Heart left ventricle (tissue), 16 donors: ENCODE data around the gene SPEF1. TPM values are rescaled to one million over a fixed set of nuclear protein-coding genes. Genes with fewer than 3 reads are reported as not detected.

ENCODE experiments used
- ATAC-seq, 4 donors: fragments of 200-7000 bp; cut with Tn5 transposase; one replicate each; pipeline ENCODE4 v1.9.1; 2020 to 2022; ENCODE audit warnings: moderate library complexity in 4 of 4, mild to moderate bottlenecking in 3 of 4, moderate number of reproducible peaks in 1 of 4
- DNase-seq, 5 donors: peaks; one replicate each; pipeline ENCODE4 v3.0.0-alpha.2; 2020
- H3K27ac ChIP-seq, 12 donors: fragments of 200-600 bp; sonication (generic) in 4 of 12; one replicate each; pipeline versions ENCODE4 v1.5.0 to v1.8.0; 2016 to 2022; ENCODE audit warnings: mild to moderate bottlenecking in 2 of 12
- H3K27me3 ChIP-seq, 9 donors: fragments of 200-600 bp; sonication (generic) in 2 of 9; one replicate each; pipeline versions ENCODE4 v1.5.1 to v1.8.0; 2016 to 2022; ENCODE audit warnings: mild to moderate bottlenecking in 3 of 9
- H3K36me3 ChIP-seq, 9 donors: fragments of 200-600 bp; sonication (generic) in 2 of 9; one replicate each; pipeline versions ENCODE4 v1.5.0 to v1.8.0; 2018 to 2022; ENCODE audit warnings: mild to moderate bottlenecking in 2 of 9
- H3K4me1 ChIP-seq, 12 donors: fragments of 200-600 bp; sonication (generic) in 4 of 12; one replicate each; pipeline versions ENCODE4 v1.5.0 to v1.8.0; 2016 to 2022; ENCODE audit warnings: mild to moderate bottlenecking in 3 of 12
- H3K4me3 ChIP-seq, 12 donors: fragments of 200-600 bp; sonication (generic) in 4 of 12; one replicate each; pipeline versions ENCODE4 v1.5.0 to v1.8.0; 2017 to 2022; ENCODE audit warnings: mild to moderate bottlenecking in 9 of 12, moderate library complexity in 4 of 12
- H3K9me3 ChIP-seq, 12 donors: fragments of 200-600 bp; sonication (generic) in 4 of 12; one replicate each; pipeline versions ENCODE4 v1.5.0 to v1.8.0; 2016 to 2022; ENCODE audit warnings: mild to moderate bottlenecking in 1 of 12
- CTCF ChIP-seq, 12 donors: fragments of 200-600 bp; sonication (generic) in 4 of 12; IDR thresholded peaks; one replicate each; pipeline versions ENCODE4 v1.5.0 to v1.8.0; 2018 to 2022; ENCODE audit warnings: antibody characterized with exemption in 12 of 12, mild to moderate bottlenecking in 5 of 12
- POLR2A ChIP-seq, 2 donors: fragments of 450-650 bp; IDR thresholded peaks; one replicate each; pipeline ENCODE4 v1.6.1; 2017; ENCODE audit warnings: antibody characterized with exemption in 2 of 2, mild to moderate bottlenecking in 2 of 2, moderate library complexity in 2 of 2
- WGBS, 4 donors: extraction: QIAGEN DNeasy Blood & Tissue Kit in 2 of 4; methylation state at CpG; one replicate each; pipeline versions ENCODE4 v1.1.5 to v1.1.7; 2013 to 2018; 5-methylcytosine and 5-hydroxymethylcytosine counted together
- intact Hi-C, 10 donors: fragments of 100-400 bp; cut with DNase I; formaldehyde crosslinking; loops; one replicate each; pipeline versions ENCODE4 v1.11.1 to v1.14.2; 2022
- polyA plus RNA-seq, 2 donors: library from polyadenylated mRNA; stranded (reverse); fragments of 200-250 nt; gene quantifications; one replicate each; pipeline ENCODE4 v1.2.3, GENCODE V29; 2013
- total RNA-seq, 9 donors: library from RNA; depleted of rRNA in 2 of 9; stranded (reverse); fragments of >200 nt in 2 of 9; fragmentation: NEBNext Ultra II Directional in 3 of 9; extraction: Animal tissue kit (Norgen Biotek cat#: 25700) in 3 of 9; gene quantifications; one replicate each; pipeline versions ENCODE4 v1.1.0 to v1.2.4, GENCODE V29; 2016 to 2023
- donor health status: ischemic (EF 13 %, LVEDD 7.1; RV severe dilation, severe dysfunction).
- donor health status: healthy with polysubstance abuse.
- donor health status: DM: no; HTN: yes; CAD: no.
- donor health status: DM: no; HTN: no; CAD: no.
- donor health status: ischemic (EF 25% LVEDD 6.9; RV normal size, moderate dysfunction).
- donor health status: ischemic (EF 25% LVEDD 5.7; RV mildly dilated, moderate dysfunction).
- donor health status: healthy.
- donor health status: DM: yes; HTN: yes; CAD: no.
- donor health status: ischemic (EF 35%, LVEDD 5.7; RV mildly dilated, moderate dysfunction).
- donor health status: nonischemic (EF 11% LVEDD 7.7; RV severe dilation, severe dysfunction).
- donor health status: DM: yes; HTN: yes; CAD: no.
- donor health status: PGD.
- donor health status: ischemic (EF 29% LVEDD 5.4; RV normal size, mild dysfunction).
- donor health status: nonischemic (EF 23%, LVEDD 6.1; RV moderate dilation, normal function).

Gene SPEF1
- total and polyA plus RNA-seq, 11 donors, result 0.11 to 0.65 (median 0.19) TPM; not detected in 5

- peak in 2 of 4 donors; percentile 8 to 13 for ATAC-seq
- Histone ChIP-seq H3K36me3 (peaks cover 0 to 18% (median 4%) of the 10 kb centered on the region in 9 donors), H3K27me3 (no peaks in the 10 kb centered on the region), H3K4me1 (peaks cover 4 to 43% (median 32%) of the 10 kb centered on the region in 12 donors), H3K27ac (peak overlapping the region; percentile 74 to 92 (median 84)), H3K9me3 (no peaks in the 10 kb centered on the region), H3K4me3 (peak overlapping the region; percentile 40 to 81 (median 68))
- DNase-seq, result peak; percentile 58 to 81 (median 65)
- no peak for TF ChIP-seq CTCF (IDR thresholded peaks at IDR 0.05)
- no peak for TF ChIP-seq POLR2A (IDR thresholded peaks at IDR 0.05)
- intact Hi-C loops, result loop anchor here in 9 of 10 donors (1.0 to 10.0 kb wide), 13 partner anchors 25 to 299 kb away; partner anchors contain the start of genes AP5S1 (in 6 of the 9) and MAVS (in 2 of the 9)
- 1 to 2% (median 1%) methylated on average over 12 to 35 of the region's 35 CpGs for WGBS, 4 donors
Measured at GRCh38 chr20:3786126-3786484, 4.9 kb upstream of the SPEF1 start.

GRCh38 chr20:3785240-3786125 is 4.2 kb upstream of the SPEF1 start:
- peaks cover 4 to 48% (median 36%) of the 10 kb centered on the region in 12 donors for H3K4me1 ChIP-seq
- WGBS, 4 donors, result 22 to 54% (median 28%) methylated on average over 14 to 79 of the region's 79 CpGs
- H3K27ac ChIP-seq, result peak overlapping the region; percentile 74 to 92 (median 84)
- intact Hi-C loops, result loop anchor here in 9 of 10 donors (1.0 to 10.0 kb wide), 13 partner anchors 25 to 299 kb away; partner anchors contain the start of genes AP5S1 (in 6 of the 9) and MAVS (in 2 of the 9)
- H3K27me3 ChIP-seq, result no peaks in the 10 kb centered on the region
- H3K36me3 ChIP-seq, result peaks cover 0 to 18% (median 4%) of the 10 kb centered on the region in 9 donors
- H3K9me3 ChIP-seq, result no peaks in the 10 kb centered on the region
- DNase-seq, result peak in 1 of 5 donors; percentile 55
- peak overlapping the region; percentile 40 to 81 (median 68) for H3K4me3 ChIP-seq
- TF ChIP-seq CTCF (IDR thresholded peaks at IDR 0.05), result no peak
- TF ChIP-seq POLR2A (IDR thresholded peaks at IDR 0.05), result no peak
- ATAC-seq, result peak in 2 of 4 donors; percentile 4 to 8

- peak overlapping the region in 5 of 12 donors; percentile 6 to 92 (median 81) for H3K27ac ChIP-seq
- intact Hi-C loops, result loop anchor here in 6 of 10 donors (5.0 to 10.0 kb wide), 7 partner anchors 62 to 300 kb away; partner anchors contain the start of gene MAVS (in 1 of the 6)
- WGBS, 4 donors, result 68 to 80% (median 78%) methylated on average over 6 of the region's 6 CpGs
- no peaks in the 10 kb centered on the region for H3K9me3 ChIP-seq
- peaks cover 4 to 48% (median 36%) of the 10 kb centered on the region in 12 donors for H3K4me1 ChIP-seq
- DNase-seq, result no peak
- H3K36me3 ChIP-seq, result peaks cover 0 to 18% (median 4%) of the 10 kb centered on the region in 9 donors
- H3K27me3 ChIP-seq, result no peaks in the 10 kb centered on the region
- no peak for TF ChIP-seq CTCF (IDR thresholded peaks at IDR 0.05)
- TF ChIP-seq POLR2A (IDR thresholded peaks at IDR 0.05), result no peak
- H3K4me3 ChIP-seq, result peak overlapping the region in 10 of 12 donors; percentile 46 to 81 (median 68)
- no peak for ATAC-seq
Measured at GRCh38 chr20:3784863-3785239, 3.6 kb upstream of the SPEF1 start.
